Central memory CD8-positive, alpha-beta T cell (primary cell): ENCODE results near the gene GTPBP10.
"Not testable (repeated sequence)": the region's sequence is repeated elsewhere in the genome, so short reads cannot be mapped to it uniquely, and the experiment has no call there.

Experiments
- ATAC-seq: fragments of 150-1000 bp; cut with Tn5 transposase; replicated peaks from 2 replicates; pipeline ENCODE4 v1.10.0; 2022; ENCODE audit warnings: mild to moderate bottlenecking, moderate FRiP score, moderate number of reproducible peaks; ENCODE audit not compliant: poor library complexity, severe bottlenecking; ENCODE audit errors: extremely low read depth
- DNase-seq, 2 donors: peaks; one replicate each; pipeline ENCODE4 v3.0.0; 2021; ENCODE audit warnings: low spot score in 2 of 2
- H3K27ac Mint-ChIP-seq: one replicate; pipeline ENCODE4 v1.8.0; 2022; ENCODE audit warnings: low read depth, mild to moderate bottlenecking, moderate library complexity, mixed read lengths
- H3K27me3 Mint-ChIP-seq: one replicate; pipeline ENCODE4 v1.8.0; 2022; ENCODE audit warnings: mixed read lengths
- H3K36me3 Mint-ChIP-seq: one replicate; pipeline ENCODE4 v1.8.0; 2022; ENCODE audit warnings: mild to moderate bottlenecking, moderate library complexity, mixed read lengths; ENCODE audit not compliant: insufficient read depth
- H3K4me1 Mint-ChIP-seq: one replicate; pipeline ENCODE4 v1.8.0; 2022; ENCODE audit warnings: mixed read lengths
- H3K4me3 Mint-ChIP-seq: one replicate; pipeline ENCODE4 v1.8.0; 2022; ENCODE audit warnings: mild to moderate bottlenecking, moderate library complexity, mixed read lengths
- H3K9me3 Mint-ChIP-seq: one replicate; pipeline ENCODE4 v1.8.0; 2022; ENCODE audit warnings: mixed read lengths

GTPBP10 gene

GRCh38 chr7:90334193-90334843 is 12.2 kb upstream of the GTPBP10 start:
- DNase-seq (no peak), ATAC-seq (no peak)
- peaks cover 15% of the 10 kb centered on the region for H3K27me3 Mint-ChIP-seq
- H3K4me1 Mint-ChIP-seq: no peaks in the 10 kb centered on the region
- H3K36me3 Mint-ChIP-seq: peaks cover 2% of the 10 kb centered on the region
- no peaks in the 10 kb centered on the region for H3K9me3 Mint-ChIP-seq
- no peak overlapping the region for H3K4me3 Mint-ChIP-seq
- no peak overlapping the region for H3K27ac Mint-ChIP-seq

DNA sequence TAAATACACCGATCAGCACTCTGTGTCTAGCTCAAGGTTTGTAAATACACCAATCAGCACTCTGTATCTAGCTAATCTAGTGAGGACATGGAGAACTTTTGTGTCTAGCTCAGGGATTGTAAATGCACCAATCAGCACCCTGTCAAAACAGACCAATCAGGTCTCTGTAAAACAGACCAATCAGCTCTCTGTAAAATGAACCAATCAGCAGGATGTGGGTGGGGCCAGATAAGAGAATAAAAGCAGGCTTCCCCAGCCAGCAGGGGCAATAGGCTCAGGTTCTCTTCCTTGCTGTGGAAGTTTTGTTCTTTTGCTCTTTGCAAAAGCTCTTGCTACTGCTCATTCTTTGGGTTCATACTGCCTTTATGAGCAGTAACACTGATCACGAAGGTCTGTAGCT is 11.6 kb upstream of the GTPBP10 start:
- not testable (repeated sequence) for H3K4me3 Mint-ChIP-seq, H3K27ac Mint-ChIP-seq, DNase-seq, H3K9me3 Mint-ChIP-seq, H3K4me1 Mint-ChIP-seq, H3K36me3 Mint-ChIP-seq, ATAC-seq
- peaks cover 16% of the 10 kb centered on the region for H3K27me3 Mint-ChIP-seq

DNA sequence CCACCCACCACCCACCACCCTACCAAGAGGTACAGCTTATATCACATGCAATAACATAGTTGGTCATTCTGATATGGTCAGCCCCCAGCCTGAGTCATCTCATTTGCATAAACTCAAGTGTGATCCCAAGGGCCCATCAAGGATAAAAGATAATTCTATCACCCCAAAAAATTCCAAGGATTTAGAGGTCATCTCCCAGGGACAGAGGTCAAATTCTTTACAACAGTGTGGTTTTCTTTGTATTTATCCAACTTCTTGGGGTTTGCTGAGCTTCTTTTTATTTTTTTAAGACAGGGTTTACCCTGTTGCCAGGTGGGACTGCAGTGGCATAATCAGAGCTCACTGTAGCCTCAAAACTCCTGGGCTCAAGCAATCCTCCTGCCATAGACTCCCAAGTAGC is 9.4 kb upstream of the GTPBP10 start:
- no peak for DNase-seq
- Mint-ChIP-seq H3K36me3 (no peaks in the 10 kb centered on the region), H3K4me1 (no peaks in the 10 kb centered on the region), H3K27me3 (peaks cover 22% of the 10 kb centered on the region), H3K27ac (no peak overlapping the region), H3K4me3 (no peak overlapping the region), H3K9me3 (no peaks in the 10 kb centered on the region)
- no peak for ATAC-seq

- DNase-seq: no peak
- peak overlapping the region; percentile 92 for H3K4me3 Mint-ChIP-seq
- peak overlapping the region; percentile 97 for H3K27ac Mint-ChIP-seq
- H3K27me3 Mint-ChIP-seq: peaks cover 6% of the 10 kb centered on the region
- H3K36me3 Mint-ChIP-seq: peaks cover 11% of the 10 kb centered on the region
- no peaks in the 10 kb centered on the region for H3K9me3 Mint-ChIP-seq
- peaks cover 39% of the 10 kb centered on the region for H3K4me1 Mint-ChIP-seq
- no peak for ATAC-seq
These were observed 1.5 kb upstream of the GTPBP10 start for GRCh38 chr7:90345016-90345415.

DNA sequence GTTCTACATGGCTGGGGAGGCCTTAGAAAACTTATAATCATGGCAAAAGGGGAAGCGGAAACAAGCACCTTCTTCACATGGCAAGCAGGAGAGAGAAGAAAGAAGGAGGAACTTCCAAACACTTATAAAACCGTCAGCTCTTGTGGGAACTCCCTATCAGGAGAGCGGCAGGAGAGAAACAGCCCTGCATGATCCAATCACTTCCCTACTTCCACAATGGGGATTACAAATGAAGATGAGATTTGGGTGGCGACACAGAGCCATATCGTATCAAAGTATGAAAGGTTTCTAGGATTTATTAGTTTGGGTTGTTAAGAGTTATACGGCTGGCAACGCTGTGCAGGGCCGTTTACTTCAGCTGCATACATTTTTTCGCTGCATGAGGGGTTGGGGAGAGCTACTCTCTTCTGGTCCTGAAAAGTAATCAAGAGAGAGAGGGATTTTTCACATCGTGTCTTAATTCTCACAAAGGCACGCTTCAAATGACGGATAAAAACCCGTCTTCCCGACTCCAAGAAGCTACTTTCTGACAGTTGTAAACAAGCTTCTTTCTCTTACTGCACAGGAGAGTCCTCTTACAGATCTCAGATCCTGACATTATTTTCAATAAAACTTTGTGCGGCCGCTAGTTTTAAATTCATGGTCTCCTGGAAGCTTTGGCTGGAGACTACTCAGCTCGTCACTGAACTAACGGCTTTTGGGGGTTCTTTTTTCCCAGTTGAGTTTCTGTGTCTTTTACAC is 751 bp upstream of the GTPBP10 start:
- peak; percentile 5 for ATAC-seq
- Mint-ChIP-seq H3K36me3 (peaks cover 11% of the 10 kb centered on the region), H3K4me3 (peak overlapping the region; percentile 92), H3K27me3 (no peaks in the 10 kb centered on the region), H3K4me1 (peaks cover 46% of the 10 kb centered on the region), H3K27ac (peak overlapping the region; percentile 97), H3K9me3 (no peaks in the 10 kb centered on the region)
- no peak for DNase-seq

DNA sequence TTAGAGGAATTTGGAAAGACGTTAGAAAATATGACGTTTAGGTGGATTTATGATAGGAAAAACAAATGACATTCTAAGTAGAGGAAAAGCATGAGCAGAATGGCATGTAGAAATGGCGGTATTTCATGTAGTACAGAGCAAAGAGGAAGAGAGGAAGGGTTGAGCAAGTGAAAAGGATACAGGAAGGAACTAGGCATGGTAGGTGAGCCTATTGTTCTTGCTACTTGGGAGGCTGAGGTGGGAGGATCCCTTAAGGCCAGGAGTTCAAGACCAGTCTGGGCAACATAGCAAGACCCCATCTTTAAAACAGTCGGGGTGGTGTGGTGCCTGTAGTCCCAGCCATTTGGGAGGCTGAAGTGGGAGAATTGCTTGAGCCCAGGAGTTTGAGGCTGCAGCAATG is 1.2 kb downstream of the GTPBP10 start:
- peak overlapping the region; percentile 97 for H3K27ac Mint-ChIP-seq
- ATAC-seq: no peak
- no peaks in the 10 kb centered on the region for H3K9me3 Mint-ChIP-seq
- peaks cover 17% of the 10 kb centered on the region for H3K36me3 Mint-ChIP-seq
- H3K27me3 Mint-ChIP-seq: no peaks in the 10 kb centered on the region
- H3K4me1 Mint-ChIP-seq: peaks cover 60% of the 10 kb centered on the region
- DNase-seq: no peak
- H3K4me3 Mint-ChIP-seq: peak overlapping the region; percentile 92

DNA sequence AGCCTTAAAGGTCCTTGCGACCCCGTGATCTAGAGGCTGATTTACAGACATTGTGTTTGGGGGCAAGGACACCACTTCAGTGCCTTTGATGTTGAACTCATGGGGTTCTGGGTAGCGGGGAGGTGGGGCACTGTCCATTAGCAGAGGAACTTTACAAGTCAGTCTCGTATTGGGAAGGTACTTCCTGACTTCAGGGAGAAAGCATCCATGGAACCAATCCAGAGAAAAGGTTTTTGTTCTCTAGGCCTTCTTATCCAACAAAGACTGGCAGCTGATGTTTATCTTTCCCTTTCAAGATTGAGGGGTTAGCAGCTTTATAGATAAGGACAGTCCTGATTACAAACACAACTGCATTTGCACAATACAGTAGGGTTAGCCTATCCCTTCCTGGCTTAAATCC is 2.8 kb downstream of the GTPBP10 start:
- Mint-ChIP-seq H3K36me3 (peaks cover 25% of the 10 kb centered on the region), H3K4me3 (no peak overlapping the region), H3K4me1 (peaks cover 65% of the 10 kb centered on the region), H3K27me3 (no peaks in the 10 kb centered on the region), H3K9me3 (no peaks in the 10 kb centered on the region), H3K27ac (peak overlapping the region; percentile 97)
- DNase-seq: no peak
- no peak for ATAC-seq

DNA sequence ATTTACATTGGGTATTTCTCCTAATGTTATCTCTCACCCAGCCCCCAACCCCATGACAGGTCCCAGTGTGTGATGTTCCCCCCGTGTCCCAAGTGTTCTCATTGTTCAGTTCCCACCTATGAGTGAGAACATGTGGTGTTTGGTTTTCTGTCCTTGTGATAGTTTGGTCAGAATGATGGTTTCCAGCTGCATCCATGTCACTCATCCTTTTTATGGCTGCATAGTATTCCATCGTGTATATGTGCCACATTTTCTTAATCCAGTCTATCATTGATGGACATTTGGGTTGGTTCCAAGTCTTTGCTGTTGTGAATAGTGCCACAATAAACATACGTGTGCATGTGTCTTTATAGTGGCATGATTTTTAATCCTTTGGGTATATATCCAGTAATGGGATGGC is 3.5 kb downstream of the GTPBP10 start:
- DNase-seq, H3K27me3 Mint-ChIP-seq, H3K9me3 Mint-ChIP-seq, H3K4me3 Mint-ChIP-seq, H3K27ac Mint-ChIP-seq, ATAC-seq: not testable (repeated sequence)
- Mint-ChIP-seq H3K36me3 (peaks cover 25% of the 10 kb centered on the region), H3K4me1 (peaks cover 63% of the 10 kb centered on the region)

- no peak overlapping the region for H3K4me3 Mint-ChIP-seq
- H3K27ac Mint-ChIP-seq: peak overlapping the region; percentile 17
- ATAC-seq: no peak
- no peaks in the 10 kb centered on the region for H3K27me3 Mint-ChIP-seq
- peaks cover 22% of the 10 kb centered on the region for H3K36me3 Mint-ChIP-seq
- H3K9me3 Mint-ChIP-seq: no peaks in the 10 kb centered on the region
- peaks cover 61% of the 10 kb centered on the region for H3K4me1 Mint-ChIP-seq
- no peak for DNase-seq
These were observed 5.5 kb downstream of the GTPBP10 start for GRCh38 chr7:90351987-90352386.

- ATAC-seq (no peak), DNase-seq (no peak)
- Mint-ChIP-seq H3K9me3 (no peaks in the 10 kb centered on the region), H3K27ac (no peak overlapping the region), H3K27me3 (no peaks in the 10 kb centered on the region), H3K4me3 (no peak overlapping the region), H3K36me3 (peaks cover 52% of the 10 kb centered on the region), H3K4me1 (peaks cover 5% of the 10 kb centered on the region)
These were observed 36.9 kb downstream of the GTPBP10 start for GRCh38 chr7:90383422-90383821.

- Mint-ChIP-seq H3K9me3 (no peaks in the 10 kb centered on the region), H3K27me3 (no peaks in the 10 kb centered on the region), H3K4me1 (peaks cover 5% of the 10 kb centered on the region), H3K27ac (no peak overlapping the region), H3K36me3 (peaks cover 48% of the 10 kb centered on the region), H3K4me3 (no peak overlapping the region)
- ATAC-seq (no peak), DNase-seq (no peak)
These were observed 37.3 kb downstream of the GTPBP10 start for GRCh38 chr7:90383861-90384260.

DNA sequence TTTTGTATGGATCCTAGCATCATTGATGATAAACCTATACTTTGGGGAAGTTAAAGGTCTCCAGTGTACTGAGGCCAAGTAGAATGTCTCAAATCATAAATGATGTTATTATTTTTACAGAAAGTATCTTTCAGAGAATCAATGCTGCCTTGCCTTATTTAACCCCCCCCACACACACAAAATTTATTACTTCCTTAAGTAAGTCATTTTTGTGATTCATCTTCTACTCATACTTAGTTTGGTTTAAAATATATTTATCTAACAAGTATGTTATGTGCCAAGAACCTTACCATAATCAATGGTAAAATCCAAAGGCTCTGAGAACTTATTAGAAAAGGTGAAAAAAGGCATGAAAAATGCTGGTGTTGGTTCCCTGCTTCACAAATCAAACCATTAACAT is 37.9 kb downstream of the GTPBP10 start:
- Mint-ChIP-seq H3K4me1 (no peaks in the 10 kb centered on the region), H3K9me3 (no peaks in the 10 kb centered on the region), H3K36me3 (peaks cover 43% of the 10 kb centered on the region), H3K27me3 (no peaks in the 10 kb centered on the region), H3K4me3 (no peak overlapping the region), H3K27ac (no peak overlapping the region)
- ATAC-seq (no peak), DNase-seq (no peak)
